OCI-LY3 (cell line): ENCODE results near the gene DAZL.

ENCODE experiments used
- H2AFZ ChIP-seq: fragments of 200-600, 300-600 bp; shearing (Covaris generic); 2 replicates; pipeline ENCODE4 v1.6.0; 2014; ENCODE audit warnings: antibody characterized with exemption, low read depth, low read length
- H3K27ac ChIP-seq: fragments of 200-600, 300-600 bp; sonication (generic); 2 replicates; pipeline ENCODE4 v1.5.1; 2014; ENCODE audit warnings: mild to moderate bottlenecking, low read length, moderate library complexity, mixed read lengths
- H3K27me3 ChIP-seq: fragments of 200-600, 300-600 bp; sonication (generic); 2 replicates; pipeline ENCODE4 v1.6.1; 2014; ENCODE audit warnings: low read depth, low read length, mixed read lengths
- H3K36me3 ChIP-seq: fragments of 200-600, 300-600 bp; sonication (generic); replicated peaks from 2 replicates; pipeline ENCODE3; 2014; ENCODE audit warnings: low read depth, low read length, mixed read lengths
- H3K4me1 ChIP-seq: fragments of 300-600, 200-600 bp; sonication (generic); 2 replicates; pipeline ENCODE4 v1.6.1; 2014; ENCODE audit warnings: low read length, mixed read lengths
- H3K4me2 ChIP-seq: fragments of 200-600, 300-600 bp; sonication (generic); 2 replicates; pipeline ENCODE4 v1.6.1; 2014; ENCODE audit warnings: low read length, mixed read lengths
- H3K4me3 ChIP-seq: fragments of 300-600, 200-600 bp; sonication (generic); 2 replicates; pipeline ENCODE4 v1.5.1; 2014; ENCODE audit warnings: antibody characterized with exemption, mild to moderate bottlenecking, low read length, moderate library complexity
- H3K79me2 ChIP-seq: fragments of 300-600, 200-600 bp; shearing (Covaris generic); 2 replicates; pipeline ENCODE4 v1.6.1; 2014; ENCODE audit warnings: mild to moderate bottlenecking, low read length, mixed read lengths
- H3K9ac ChIP-seq: fragments of 300-600, 200-600 bp; shearing (Covaris generic); 2 replicates; pipeline ENCODE4 v1.6.0; 2014; ENCODE audit warnings: mild to moderate bottlenecking, low read length, moderate library complexity
- H3K9me3 ChIP-seq: fragments of 200-600, 300-600 bp; shearing (Covaris generic); 2 replicates; pipeline ENCODE4 v1.6.1; 2014; ENCODE audit warnings: low read length, mixed read lengths; ENCODE audit not compliant: insufficient read depth
- H4K20me1 ChIP-seq: fragments of 200-600, 300-600 bp; sonication (generic); 2 replicates; pipeline ENCODE4 v1.6.1; 2016; ENCODE audit warnings: low read length, mixed read lengths; ENCODE audit not compliant: insufficient read depth
- CTCF ChIP-seq: fragments of 200-600, 300-600 bp; sonication (generic); IDR thresholded peaks from 2 replicates; pipeline ENCODE4 v1.5.1; 2014; ENCODE audit warnings: antibody characterized with exemption, low read length, low read depth
- EZH2phosphoT487 ChIP-seq: fragments of 200-600 bp; shearing (Covaris generic); IDR thresholded peaks from 2 replicates; pipeline ENCODE4 v1.6.1; 2018; ENCODE audit warnings: antibody characterized with exemption, mixed run types, low read depth

The DAZL gene

GRCh38 chr3:16545413-16546185, 59.6 kb downstream of the DAZL start:
- H3K27me3 ChIP-seq = peaks cover 4% of the 10 kb centered on the region
- no peak overlapping the region for H3K4me3 ChIP-seq
- TF ChIP-seq EZH2phosphoT487 (no peak), CTCF (no peak)
- H3K4me1 ChIP-seq = peaks cover 6% of the 10 kb centered on the region
- no peak overlapping the region for H3K9ac ChIP-seq
- H4K20me1 ChIP-seq = no peaks in the 10 kb centered on the region
- no peaks in the 10 kb centered on the region for H3K79me2 ChIP-seq
- H3K27ac ChIP-seq = no peak overlapping the region
- no peak overlapping the region for H2AFZ ChIP-seq
- H3K36me3 ChIP-seq = no peaks in the 10 kb centered on the region
- H3K4me2 ChIP-seq = no peak overlapping the region
- no peaks in the 10 kb centered on the region for H3K9me3 ChIP-seq

- TF ChIP-seq EZH2phosphoT487 = no peak
- TF ChIP-seq CTCF = no peak
- Histone ChIP-seq H3K79me2 (no peaks in the 10 kb centered on the region), H3K36me3 (no peaks in the 10 kb centered on the region), H3K27ac (no peak overlapping the region), H3K4me2 (no peak overlapping the region), H3K9ac (no peak overlapping the region), H3K27me3 (peaks cover 22% of the 10 kb centered on the region), H3K9me3 (no peaks in the 10 kb centered on the region), H2AFZ (no peak overlapping the region), H3K4me1 (no peaks in the 10 kb centered on the region), H3K4me3 (no peak overlapping the region), H4K20me1 (no peaks in the 10 kb centered on the region)
Measured at GRCh38 chr3:16543242-16543864, 61.9 kb downstream of the DAZL start.

GRCh38 chr3:16538507-16538906, 66.7 kb downstream of the DAZL start:
- Histone ChIP-seq H3K36me3 (no peaks in the 10 kb centered on the region), H3K27me3 (peaks cover 23% of the 10 kb centered on the region), H3K4me1 (no peaks in the 10 kb centered on the region), H3K4me3 (no peak overlapping the region), H3K79me2 (no peaks in the 10 kb centered on the region), H3K27ac (no peak overlapping the region), H3K4me2 (no peak overlapping the region), H4K20me1 (no peaks in the 10 kb centered on the region), H3K9me3 (no peaks in the 10 kb centered on the region), H2AFZ (no peak overlapping the region), H3K9ac (no peak overlapping the region)
- no peak for TF ChIP-seq CTCF

GRCh38 chr3:16536996-16537395, 68.2 kb downstream of the DAZL start:
- no peak for TF ChIP-seq CTCF
- TF ChIP-seq EZH2phosphoT487 = no peak
- H2AFZ ChIP-seq = no peak overlapping the region
- H3K36me3 ChIP-seq = no peaks in the 10 kb centered on the region

More at GRCh38 chr3:16536996-16537395, 68.2 kb downstream of the DAZL start:
- H3K9ac ChIP-seq = no peak overlapping the region
- H3K9me3 ChIP-seq = no peaks in the 10 kb centered on the region
- H4K20me1 ChIP-seq = no peaks in the 10 kb centered on the region
- H3K4me3 ChIP-seq = no peak overlapping the region
- no peak overlapping the region for H3K27ac ChIP-seq
- H3K79me2 ChIP-seq = no peaks in the 10 kb centered on the region
- H3K27me3 ChIP-seq = peaks cover 20% of the 10 kb centered on the region
- no peaks in the 10 kb centered on the region for H3K4me1 ChIP-seq
- H3K4me2 ChIP-seq = no peak overlapping the region
